Heart left ventricle (tissue), 16 donors: ENCODE measurements around the gene FADS6. TPM values are rescaled to one million over a fixed set of nuclear protein-coding genes. Genes with fewer than 3 reads are reported as not detected.

Experiments
- ATAC-seq, 4 donors: fragments of 200-7000 bp; cut with Tn5 transposase; one replicate each; pipeline ENCODE4 v1.9.1; 2020 to 2022; ENCODE audit warnings: moderate library complexity in 4 of 4, mild to moderate bottlenecking in 3 of 4, moderate number of reproducible peaks in 1 of 4
- DNase-seq, 5 donors: peaks; one replicate each; pipeline ENCODE4 v3.0.0-alpha.2; 2020
- H3K27ac ChIP-seq, 12 donors: fragments of 200-600 bp; sonication (generic) in 4 of 12; one replicate each; pipeline versions ENCODE4 v1.5.0 to v1.8.0; 2016 to 2022; ENCODE audit warnings: mild to moderate bottlenecking in 2 of 12
- H3K27me3 ChIP-seq, 9 donors: fragments of 200-600 bp; sonication (generic) in 2 of 9; one replicate each; pipeline versions ENCODE4 v1.5.1 to v1.8.0; 2016 to 2022; ENCODE audit warnings: mild to moderate bottlenecking in 3 of 9
- H3K36me3 ChIP-seq, 9 donors: fragments of 200-600 bp; sonication (generic) in 2 of 9; one replicate each; pipeline versions ENCODE4 v1.5.0 to v1.8.0; 2018 to 2022; ENCODE audit warnings: mild to moderate bottlenecking in 2 of 9
- H3K4me1 ChIP-seq, 12 donors: fragments of 200-600 bp; sonication (generic) in 4 of 12; one replicate each; pipeline versions ENCODE4 v1.5.0 to v1.8.0; 2016 to 2022; ENCODE audit warnings: mild to moderate bottlenecking in 3 of 12
- H3K4me3 ChIP-seq, 12 donors: fragments of 200-600 bp; sonication (generic) in 4 of 12; one replicate each; pipeline versions ENCODE4 v1.5.0 to v1.8.0; 2017 to 2022; ENCODE audit warnings: mild to moderate bottlenecking in 9 of 12, moderate library complexity in 4 of 12
- H3K9me3 ChIP-seq, 12 donors: fragments of 200-600 bp; sonication (generic) in 4 of 12; one replicate each; pipeline versions ENCODE4 v1.5.0 to v1.8.0; 2016 to 2022; ENCODE audit warnings: mild to moderate bottlenecking in 1 of 12
- POLR2A ChIP-seq, 2 donors: fragments of 450-650 bp; IDR thresholded peaks; one replicate each; pipeline ENCODE4 v1.6.1; 2017; ENCODE audit warnings: antibody characterized with exemption in 2 of 2, mild to moderate bottlenecking in 2 of 2, moderate library complexity in 2 of 2
- WGBS, 4 donors: extraction: QIAGEN DNeasy Blood & Tissue Kit in 2 of 4; methylation state at CpG; one replicate each; pipeline versions ENCODE4 v1.1.5 to v1.1.7; 2013 to 2018; 5-methylcytosine and 5-hydroxymethylcytosine counted together
- intact Hi-C, 10 donors: fragments of 100-400 bp; cut with DNase I; formaldehyde crosslinking; loops; one replicate each; pipeline versions ENCODE4 v1.11.1 to v1.14.2; 2022
- polyA plus RNA-seq, 2 donors: library from polyadenylated mRNA; stranded (reverse); fragments of 200-250 nt; gene quantifications; one replicate each; pipeline ENCODE4 v1.2.3, GENCODE V29; 2013
- total RNA-seq, 9 donors: library from RNA; depleted of rRNA in 2 of 9; stranded (reverse); fragments of >200 nt in 2 of 9; fragmentation: NEBNext Ultra II Directional in 3 of 9; extraction: Animal tissue kit (Norgen Biotek cat#: 25700) in 3 of 9; gene quantifications; one replicate each; pipeline versions ENCODE4 v1.1.0 to v1.2.4, GENCODE V29; 2016 to 2023
- TF ChIP-seq, protein P1 (sequence below), 12 donors: fragments of 200-600 bp; sonication (generic) in 4 of 12; IDR thresholded peaks; one replicate each; pipeline versions ENCODE4 v1.5.0 to v1.8.0; 2018 to 2022; ENCODE audit warnings: antibody characterized with exemption in 12 of 12, mild to moderate bottlenecking in 5 of 12
- donor health status: ischemic (EF 13 %, LVEDD 7.1; RV severe dilation, severe dysfunction).
- donor health status: healthy with polysubstance abuse.
- donor health status: DM: no; HTN: yes; CAD: no.
- donor health status: DM: no; HTN: no; CAD: no.
- donor health status: ischemic (EF 25% LVEDD 6.9; RV normal size, moderate dysfunction).
- donor health status: ischemic (EF 25% LVEDD 5.7; RV mildly dilated, moderate dysfunction).
- donor health status: healthy.
- donor health status: DM: yes; HTN: yes; CAD: no.
- donor health status: ischemic (EF 35%, LVEDD 5.7; RV mildly dilated, moderate dysfunction).
- donor health status: nonischemic (EF 11% LVEDD 7.7; RV severe dilation, severe dysfunction).
- donor health status: DM: yes; HTN: yes; CAD: no.
- donor health status: PGD.
- donor health status: ischemic (EF 29% LVEDD 5.4; RV normal size, mild dysfunction).
- donor health status: nonischemic (EF 23%, LVEDD 6.1; RV moderate dilation, normal function).

FADS6 gene
- total and polyA plus RNA-seq, 11 donors = not detected

DNA sequence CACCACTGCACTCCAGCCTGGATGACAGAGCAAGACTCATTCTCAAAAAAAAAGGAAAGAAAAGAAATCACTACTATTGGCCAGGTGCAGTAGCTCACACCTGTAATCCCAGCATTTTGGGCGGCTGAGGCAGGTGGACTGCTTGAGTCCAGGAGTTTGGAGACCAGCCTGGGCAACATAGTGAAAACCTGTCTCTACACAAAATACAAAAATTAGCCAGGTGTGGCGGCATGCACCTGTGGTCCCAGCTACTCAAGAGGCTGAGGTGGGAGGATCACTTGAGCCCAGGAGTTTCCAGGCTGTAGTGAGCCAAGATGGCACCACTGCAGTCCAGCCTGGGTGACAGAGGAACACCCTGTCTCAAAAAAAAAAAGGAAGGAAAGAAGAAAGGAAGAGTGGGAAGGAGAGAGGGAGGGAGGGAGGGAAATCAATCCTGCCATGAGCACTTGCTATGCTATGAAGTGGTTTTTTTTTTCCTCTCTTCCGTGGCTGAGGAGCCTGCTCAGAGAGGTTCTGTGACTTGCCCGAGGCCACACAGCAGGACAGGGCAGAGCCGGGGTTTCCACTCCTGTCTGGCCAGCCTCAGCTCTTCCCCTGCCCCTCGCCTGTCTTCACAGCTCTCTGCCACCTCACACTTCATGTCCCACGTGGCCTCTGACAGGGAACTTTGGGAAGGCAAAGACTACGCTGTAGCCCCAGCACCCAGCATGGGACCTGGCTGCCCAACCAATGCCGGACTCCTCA is 44.6 kb downstream of the FADS6 start:
- DNase-seq (no peak), ATAC-seq (no peak)
- H3K27me3 ChIP-seq = peaks cover 16 to 40% (median 28%) of the 10 kb centered on the region in 9 donors
- no peak overlapping the region for H3K4me3 ChIP-seq
- no peaks in the 10 kb centered on the region for H3K9me3 ChIP-seq
- H3K27ac ChIP-seq = no peak overlapping the region
- peaks cover 0 to 11% (median 0%) of the 10 kb centered on the region in 12 donors for H3K4me1 ChIP-seq
- WGBS, 4 donors = 67 to 75% (median 68%) methylated on average over 9 of the region's 9 CpGs
- TF ChIP-seq, protein P1, sequence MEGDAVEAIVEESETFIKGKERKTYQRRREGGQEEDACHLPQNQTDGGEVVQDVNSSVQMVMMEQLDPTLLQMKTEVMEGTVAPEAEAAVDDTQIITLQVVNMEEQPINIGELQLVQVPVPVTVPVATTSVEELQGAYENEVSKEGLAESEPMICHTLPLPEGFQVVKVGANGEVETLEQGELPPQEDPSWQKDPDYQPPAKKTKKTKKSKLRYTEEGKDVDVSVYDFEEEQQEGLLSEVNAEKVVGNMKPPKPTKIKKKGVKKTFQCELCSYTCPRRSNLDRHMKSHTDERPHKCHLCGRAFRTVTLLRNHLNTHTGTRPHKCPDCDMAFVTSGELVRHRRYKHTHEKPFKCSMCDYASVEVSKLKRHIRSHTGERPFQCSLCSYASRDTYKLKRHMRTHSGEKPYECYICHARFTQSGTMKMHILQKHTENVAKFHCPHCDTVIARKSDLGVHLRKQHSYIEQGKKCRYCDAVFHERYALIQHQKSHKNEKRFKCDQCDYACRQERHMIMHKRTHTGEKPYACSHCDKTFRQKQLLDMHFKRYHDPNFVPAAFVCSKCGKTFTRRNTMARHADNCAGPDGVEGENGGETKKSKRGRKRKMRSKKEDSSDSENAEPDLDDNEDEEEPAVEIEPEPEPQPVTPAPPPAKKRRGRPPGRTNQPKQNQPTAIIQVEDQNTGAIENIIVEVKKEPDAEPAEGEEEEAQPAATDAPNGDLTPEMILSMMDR (IDR thresholded peaks at IDR 0.05) = no peak
- TF ChIP-seq POLR2A (IDR thresholded peaks at IDR 0.05) = no peak
- no peaks in the 10 kb centered on the region for H3K36me3 ChIP-seq
- intact Hi-C loops = no loop called here

DNA sequence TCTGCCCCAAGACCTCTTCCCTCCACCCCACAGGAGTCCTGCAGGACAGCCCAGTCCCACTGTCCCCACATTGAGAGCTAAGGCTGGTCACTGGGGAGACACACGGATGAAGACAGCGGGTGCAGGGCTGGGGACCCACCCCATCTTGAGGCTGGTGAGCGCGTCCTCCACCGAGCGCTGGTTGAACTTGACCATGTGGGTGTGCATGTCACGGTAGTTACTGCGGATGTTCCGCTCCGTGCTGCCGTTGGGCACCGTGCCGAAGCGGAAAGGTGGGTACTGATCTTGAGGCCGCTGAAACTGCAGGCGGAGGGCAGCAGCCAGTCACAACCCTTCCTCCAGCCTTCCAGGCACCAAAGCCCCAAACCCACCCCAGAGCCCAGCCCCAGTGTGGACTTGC is 46.8 kb downstream of the FADS6 start:
- ATAC-seq (no peak), DNase-seq (no peak)
- 92 to 95% (median 94%) methylated on average over 16 of the region's 16 CpGs for WGBS, 4 donors
- Histone ChIP-seq H3K4me1 (peaks cover under 1 to 19% (median 9%) of the 10 kb centered on the region in 12 donors), H3K36me3 (no peaks in the 10 kb centered on the region), H3K9me3 (no peaks in the 10 kb centered on the region), H3K27ac (no peak overlapping the region), H3K27me3 (peaks cover 2 to 24% (median 11%) of the 10 kb centered on the region in 9 donors), H3K4me3 (no peak overlapping the region)
- TF ChIP-seq POLR2A (IDR thresholded peaks at IDR 0.05) = no peak
- TF ChIP-seq, protein P1 (IDR thresholded peaks at IDR 0.05) = no peak
- intact Hi-C loops = no loop called here

DNA sequence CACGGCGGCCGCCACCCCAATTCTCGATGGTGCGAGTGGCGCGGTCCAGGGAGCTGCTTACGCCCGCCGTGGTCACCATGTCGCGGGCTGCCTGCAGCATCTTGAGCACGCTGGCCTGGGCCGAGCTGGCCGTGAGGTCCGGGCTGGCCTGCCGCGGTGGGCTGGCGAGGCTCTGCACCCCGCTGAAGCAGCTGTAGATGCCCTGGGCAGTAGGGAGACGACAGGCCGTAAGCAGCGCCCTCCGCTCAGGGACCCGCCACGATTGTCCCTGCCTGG is 50.1 kb downstream of the FADS6 start:
- ATAC-seq = no peak
- Histone ChIP-seq H3K9me3 (no peaks in the 10 kb centered on the region), H3K36me3 (no peaks in the 10 kb centered on the region), H3K27me3 (peaks cover 0 to 9% (median 0%) of the 10 kb centered on the region in 9 donors), H3K4me3 (peak overlapping the region in 6 of 12 donors; percentile 45 to 55 (median 50)), H3K27ac (no peak overlapping the region), H3K4me1 (peaks cover 6 to 32% (median 25%) of the 10 kb centered on the region in 12 donors)
- no peak for TF ChIP-seq POLR2A (IDR thresholded peaks at IDR 0.05)
- TF ChIP-seq, protein P1 (IDR thresholded peaks at IDR 0.05) = no peak
- 29 to 90% (median 44%) methylated on average over 2 to 26 of the region's 26 CpGs for WGBS, 4 donors
- intact Hi-C loops = no loop called here
- DNase-seq = no peak

DNA sequence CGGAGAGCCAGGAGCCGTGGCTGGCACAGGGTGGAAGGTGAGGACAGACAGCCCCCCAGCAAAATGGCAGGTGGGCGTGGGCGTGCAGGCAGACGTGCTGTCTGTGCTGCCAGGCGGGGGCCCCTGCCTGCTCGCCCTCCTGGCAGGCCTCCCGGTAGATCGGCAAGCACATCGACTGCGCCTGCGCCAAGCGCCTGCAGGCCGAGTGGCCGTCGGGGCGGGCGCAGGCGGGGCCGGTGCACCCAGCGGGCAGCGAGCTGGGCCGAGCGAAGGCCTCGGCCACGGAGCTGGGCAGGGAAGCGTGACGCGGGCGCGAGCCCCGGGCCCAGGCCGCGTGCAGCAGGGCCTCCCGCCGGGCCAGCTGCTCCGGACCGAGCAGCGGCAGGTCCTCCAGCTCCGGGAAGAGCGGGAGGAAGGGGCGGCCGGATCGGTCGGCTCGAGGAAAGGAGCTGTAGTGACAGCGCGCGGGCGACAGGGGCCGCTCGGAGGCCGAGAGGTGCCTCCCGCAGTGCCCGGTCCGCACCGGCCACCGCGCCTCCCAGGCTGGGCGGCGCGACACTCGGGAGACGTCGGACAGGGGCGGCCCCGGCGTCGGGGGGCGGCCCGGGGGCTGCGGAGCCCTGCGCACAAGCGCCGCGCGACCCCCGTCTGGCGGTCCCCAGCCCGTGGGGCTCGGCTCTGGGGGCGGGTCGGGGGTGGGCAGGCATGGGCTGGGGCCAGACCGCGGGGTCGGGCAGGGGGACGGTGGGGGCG is 50.7 kb downstream of the FADS6 start:
- DNase-seq (peak; percentile 76 to 89 (median 81)), ATAC-seq (peak; percentile 19 to 84 (median 66))
- peak overlapping the region in 10 of 12 donors; percentile 27 to 57 (median 48) for H3K4me3 ChIP-seq
- no peaks in the 10 kb centered on the region for H3K36me3 ChIP-seq
- intact Hi-C loops = loop anchor here in 1 of 10 donors (1.0 kb wide), 1 partner anchor 20 kb away; no protein-coding TSS in a partner anchor
- peaks cover 6 to 32% (median 25%) of the 10 kb centered on the region in 12 donors for H3K4me1 ChIP-seq
- TF ChIP-seq POLR2A (IDR thresholded peaks at IDR 0.05) = peak in 1 of 2 donors; percentile 30
- TF ChIP-seq, protein P1 (IDR thresholded peaks at IDR 0.05) = peak; percentile 38 to 79 (median 60)
- peaks cover 0 to 9% (median 0%) of the 10 kb centered on the region in 9 donors for H3K27me3 ChIP-seq
- WGBS, 4 donors = 1 to 3% (median 3%) methylated on average over 27 to 88 of the region's 88 CpGs
- H3K9me3 ChIP-seq = no peaks in the 10 kb centered on the region
- peak overlapping the region in 6 of 12 donors; percentile 2 to 78 (median 28) for H3K27ac ChIP-seq
